ENCODE results near the gene APOBEC3B.

The APOBEC3B gene

DNA sequence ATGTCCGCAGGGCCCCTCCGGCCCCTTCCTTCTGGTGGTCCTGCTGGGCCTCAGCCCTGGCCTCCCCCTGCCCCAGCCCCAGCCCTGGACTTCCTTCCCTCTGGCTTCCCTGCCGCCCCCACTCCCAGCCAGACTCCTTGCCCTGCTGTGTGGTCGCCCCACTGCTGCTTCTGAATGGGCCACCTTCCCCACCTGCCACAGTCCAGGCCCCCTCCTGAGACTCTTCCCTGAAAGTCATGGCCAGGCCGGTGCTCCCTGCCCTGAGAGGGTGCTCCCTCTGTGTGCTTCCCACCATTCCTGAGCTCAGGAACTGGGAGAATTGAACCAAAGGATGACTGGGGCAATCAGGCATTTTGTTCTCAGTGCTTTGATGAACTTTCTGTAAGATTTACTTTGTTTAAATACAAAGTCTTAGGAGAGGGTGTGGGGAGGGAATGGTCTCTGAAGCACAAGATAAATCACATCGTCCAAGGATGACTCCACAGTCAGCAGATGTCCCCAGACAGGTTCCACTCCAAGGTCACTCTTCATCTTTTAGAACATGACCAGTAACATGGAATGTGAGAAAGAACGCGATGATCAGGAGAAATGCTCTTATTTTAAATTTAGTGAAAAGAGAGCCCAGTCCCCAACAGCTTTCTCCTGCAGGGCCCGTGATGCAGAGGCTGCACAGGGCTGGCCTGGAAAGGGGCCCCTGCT is 39.6 kb downstream of the APOBEC3B start:
- no peaks in the 10 kb centered on the region for H3K27me3 ChIP-seq (ENCODE audit: control insufficient read depth in 1 of 2, insufficient read depth in 1 of 2, low read length in 2 of 2)
- H3K9ac ChIP-seq (ENCODE audit: low read length): peak overlapping the region; percentile 88
- H2BK120ac ChIP-seq (ENCODE audit: low read depth, low read length): peak overlapping the region; percentile 65
- H3K14ac ChIP-seq (ENCODE audit: low read length in 2 of 2): peak overlapping the region in 1 of 2 experiments; percentile 68
- peaks cover 14% of the 10 kb centered on the region for H3K4me1 ChIP-seq (ENCODE audit: control insufficient read depth, insufficient read depth, low read depth, low read length)
- H2AFZ ChIP-seq (ENCODE audit: low read depth, low read length): no peak overlapping the region
- peak overlapping the region; percentile 42 for H3K27ac ChIP-seq (ENCODE audit: low read length, poor library complexity, severe bottlenecking)
- peak; percentile 21 for DNase-seq
- no peaks in the 10 kb centered on the region for H3K9me3 ChIP-seq (ENCODE audit: control insufficient read depth, low read length)
- H3K4ac ChIP-seq (ENCODE audit: low read depth in 1 of 2, low read length in 2 of 2): peak overlapping the region; percentile 69 to 71
- H2BK15ac ChIP-seq (ENCODE audit: low read depth, poor library complexity, severe bottlenecking): peak overlapping the region; percentile 75
- peaks cover 29 to 32% of the 10 kb centered on the region in 2 experiments for H3K36me3 ChIP-seq (ENCODE audit: control insufficient read depth in 1 of 2, insufficient read depth in 2 of 2, low read depth in 1 of 2, low read length in 2 of 2)
- peaks cover 9% of the 10 kb centered on the region for H3K79me1 ChIP-seq (replicated peaks; ENCODE audit: low read length, poor library complexity, severe bottlenecking)
- H3K4me3 ChIP-seq (ENCODE audit: insufficient read depth in 1 of 2, low read depth in 1 of 2, low read length in 2 of 2): peak overlapping the region; percentile 18 to 91
- peak overlapping the region; percentile 8 for H2AK5ac ChIP-seq (ENCODE audit: low read length, severe bottlenecking)
- no peak overlapping the region for H2BK5ac ChIP-seq (ENCODE audit: low read depth, low read length, poor library complexity, severe bottlenecking)
- peak overlapping the region; percentile 97 for H4K8ac ChIP-seq (ENCODE audit: low read length)
- WGBS: 80% methylated on average over 8 of the region's 9 CpGs
- peak overlapping the region; percentile 85 to 91 for H3K18ac ChIP-seq (ENCODE audit: low read depth in 1 of 2, low read length in 2 of 2)
- H3K4me2 ChIP-seq (ENCODE audit: low read length, poor library complexity, severe bottlenecking): peak overlapping the region; percentile 45
- peak overlapping the region; percentile 4 to 75 for H2BK12ac ChIP-seq (ENCODE audit: low read length in 2 of 2)
- H3K23ac ChIP-seq (ENCODE audit: low read length in 2 of 2): peak overlapping the region in 1 of 2 experiments; percentile 23
- peak overlapping the region; percentile 96 for H4K91ac ChIP-seq (ENCODE audit: low read length)

DNA sequence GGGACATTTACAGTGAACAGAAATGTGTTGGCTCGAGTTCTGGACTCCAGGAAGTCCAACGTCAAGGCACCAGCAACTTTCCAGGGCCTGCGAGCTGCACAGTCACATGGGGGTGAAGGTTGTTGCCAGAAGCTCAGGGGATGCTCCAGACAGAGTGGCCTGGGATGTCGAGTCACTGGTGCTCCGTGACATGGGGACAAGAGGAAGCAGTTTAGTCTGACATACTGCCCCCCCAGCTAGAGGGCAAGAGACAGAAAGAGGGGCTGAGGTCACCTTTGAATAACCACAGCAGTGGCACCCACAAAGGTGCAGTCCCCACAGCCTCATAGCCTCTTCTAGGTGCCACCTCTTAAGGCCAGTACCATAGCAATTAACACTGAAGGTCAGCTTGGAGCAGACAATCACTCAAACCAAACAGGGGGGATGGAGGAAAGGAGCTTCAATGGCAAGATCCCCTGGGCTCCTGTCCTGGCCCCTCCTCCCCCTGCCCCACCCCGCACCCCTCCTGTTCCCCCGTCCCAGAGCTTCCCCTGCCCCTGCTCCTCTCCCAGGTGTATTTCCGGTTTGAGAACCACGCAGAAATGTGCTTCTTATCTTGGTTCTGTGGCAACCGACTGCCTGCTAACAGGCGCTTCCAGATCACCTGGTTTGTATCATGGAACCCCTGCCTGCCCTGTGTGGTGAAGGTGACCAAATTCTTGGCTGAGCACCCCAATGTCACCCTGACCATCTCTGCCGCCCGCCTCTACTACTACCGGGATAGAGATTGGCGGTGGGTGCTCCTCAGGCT is 42.6 kb downstream of the APOBEC3B start:
- Histone ChIP-seq H3K36me3 (ENCODE audit: control insufficient read depth in 1 of 2, insufficient read depth in 2 of 2, low read depth in 1 of 2, low read length in 2 of 2) (peaks cover 13 to 20% of the 10 kb centered on the region in 2 experiments), H4K91ac (ENCODE audit: low read length) (no peak overlapping the region)
- 92% methylated on average over 14 of the region's 15 CpGs for WGBS

DNA sequence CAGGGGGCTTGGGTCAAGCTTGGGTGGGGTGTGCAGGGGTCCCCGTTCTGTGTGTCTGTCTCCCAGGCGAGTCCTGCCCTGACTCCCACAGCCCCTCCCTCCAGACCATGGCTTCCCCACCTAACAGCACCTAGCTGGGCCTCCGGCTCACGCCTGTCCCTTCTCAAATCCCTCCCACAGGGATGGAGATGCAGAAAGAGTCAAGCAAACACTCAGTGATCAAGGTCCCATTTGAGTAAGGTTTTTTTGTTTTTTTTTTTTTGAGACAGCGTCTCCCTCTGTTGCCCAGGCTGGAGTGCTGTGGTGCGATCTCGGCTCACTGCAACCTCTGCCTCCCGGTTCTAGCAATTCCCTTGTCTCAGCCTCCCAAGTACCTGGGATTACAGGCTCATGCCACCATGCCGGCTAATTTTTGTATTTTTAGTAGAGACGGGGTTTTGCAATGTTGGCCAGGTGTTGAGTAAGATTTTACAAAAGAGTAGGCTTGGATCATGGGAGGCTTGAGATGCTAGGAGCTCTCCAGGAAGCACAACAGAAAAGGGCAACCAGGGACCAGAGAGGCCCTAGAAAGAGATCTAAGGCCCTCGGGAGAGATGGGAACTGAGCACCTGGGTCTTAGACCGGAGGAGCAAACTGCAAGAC is 44.5 kb downstream of the APOBEC3B start:
- Histone ChIP-seq H4K91ac (ENCODE audit: low read length) (no peak overlapping the region), H3K27me3 (ENCODE audit: control insufficient read depth in 1 of 2, insufficient read depth in 1 of 2, low read length in 2 of 2) (no peaks in the 10 kb centered on the region), H3K14ac (ENCODE audit: low read length in 2 of 2) (no peak overlapping the region), H3K4me2 (ENCODE audit: low read length, poor library complexity, severe bottlenecking) (no peak overlapping the region), H3K4me1 (ENCODE audit: control insufficient read depth, insufficient read depth, low read depth, low read length) (peaks cover 10% of the 10 kb centered on the region), H3K4ac (ENCODE audit: low read depth in 1 of 2, low read length in 2 of 2) (no peak overlapping the region), H3K23ac (ENCODE audit: low read length in 2 of 2) (no peak overlapping the region), H3K36me3 (ENCODE audit: control insufficient read depth in 1 of 2, insufficient read depth in 2 of 2, low read depth in 1 of 2, low read length in 2 of 2) (peaks cover 13 to 20% of the 10 kb centered on the region in 2 experiments), H3K4me3 (ENCODE audit: insufficient read depth in 1 of 2, low read depth in 1 of 2, low read length in 2 of 2) (no peak overlapping the region), H3K9me3 (ENCODE audit: control insufficient read depth, low read length) (no peaks in the 10 kb centered on the region), H3K18ac (ENCODE audit: low read depth in 1 of 2, low read length in 2 of 2) (no peak overlapping the region), H2BK15ac (ENCODE audit: low read depth, poor library complexity, severe bottlenecking) (no peak overlapping the region), H2AK5ac (ENCODE audit: low read length, severe bottlenecking) (no peak overlapping the region), H4K8ac (ENCODE audit: low read length) (no peak overlapping the region), H3K27ac (ENCODE audit: low read length, poor library complexity, severe bottlenecking) (no peak overlapping the region), H3K9ac (ENCODE audit: low read length) (no peak overlapping the region), H2AFZ (ENCODE audit: low read depth, low read length) (no peak overlapping the region), H2BK5ac (ENCODE audit: low read depth, low read length, poor library complexity, severe bottlenecking) (no peak overlapping the region), H3K79me1 (replicated peaks; ENCODE audit: low read length, poor library complexity, severe bottlenecking) (peaks cover 3% of the 10 kb centered on the region), H2BK120ac (ENCODE audit: low read depth, low read length) (no peak overlapping the region), H2BK12ac (ENCODE audit: low read length in 2 of 2) (no peak overlapping the region)
- WGBS: 87% methylated on average over 9 of the region's 12 CpGs
- DNase-seq: no peak

More for the DNA sequence above, 42.6 kb downstream of the APOBEC3B start:
- Histone ChIP-seq H4K8ac (ENCODE audit: low read length) (no peak overlapping the region), H3K18ac (ENCODE audit: low read depth in 1 of 2, low read length in 2 of 2) (no peak overlapping the region), H3K4me2 (ENCODE audit: low read length, poor library complexity, severe bottlenecking) (no peak overlapping the region), H3K27ac (ENCODE audit: low read length, poor library complexity, severe bottlenecking) (no peak overlapping the region), H3K23ac (ENCODE audit: low read length in 2 of 2) (no peak overlapping the region), H3K27me3 (ENCODE audit: control insufficient read depth in 1 of 2, insufficient read depth in 1 of 2, low read length in 2 of 2) (no peaks in the 10 kb centered on the region), H3K14ac (ENCODE audit: low read length in 2 of 2) (no peak overlapping the region), H2AFZ (ENCODE audit: low read depth, low read length) (no peak overlapping the region), H3K9me3 (ENCODE audit: control insufficient read depth, low read length) (no peaks in the 10 kb centered on the region), H3K4me1 (ENCODE audit: control insufficient read depth, insufficient read depth, low read depth, low read length) (peaks cover 17% of the 10 kb centered on the region), H2BK12ac (ENCODE audit: low read length in 2 of 2) (no peak overlapping the region), H2BK15ac (ENCODE audit: low read depth, poor library complexity, severe bottlenecking) (no peak overlapping the region), H3K79me1 (replicated peaks; ENCODE audit: low read length, poor library complexity, severe bottlenecking) (peaks cover 3% of the 10 kb centered on the region), H2AK5ac (ENCODE audit: low read length, severe bottlenecking) (no peak overlapping the region), H3K4ac (ENCODE audit: low read depth in 1 of 2, low read length in 2 of 2) (no peak overlapping the region), H2BK5ac (ENCODE audit: low read depth, low read length, poor library complexity, severe bottlenecking) (no peak overlapping the region), H3K9ac (ENCODE audit: low read length) (no peak overlapping the region), H3K4me3 (ENCODE audit: insufficient read depth in 1 of 2, low read depth in 1 of 2, low read length in 2 of 2) (no peak overlapping the region), H2BK120ac (ENCODE audit: low read depth, low read length) (no peak overlapping the region)
- no peak for DNase-seq

DNA sequence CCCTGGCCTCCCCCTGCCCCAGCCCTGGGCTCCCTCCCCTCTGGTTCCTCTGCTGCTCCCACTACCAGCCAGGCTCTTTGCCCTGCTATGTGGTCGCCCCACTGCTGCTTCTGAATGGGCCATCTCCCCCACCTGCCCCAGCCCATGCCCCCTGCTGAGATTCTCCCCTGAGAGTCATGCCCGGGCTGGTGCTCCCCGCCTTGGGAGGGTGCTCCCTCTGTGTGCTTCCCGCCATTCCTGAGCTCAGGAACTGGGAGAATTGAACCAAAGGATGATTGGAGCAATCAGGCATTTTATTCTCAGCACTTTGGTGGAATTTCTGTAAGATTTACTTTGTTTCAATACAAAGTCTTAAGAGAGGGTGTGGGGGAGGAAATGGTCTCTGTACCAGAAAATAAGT is 45.6 kb downstream of the APOBEC3B start:
- Histone ChIP-seq H3K14ac (ENCODE audit: low read length in 2 of 2) (no peak overlapping the region), H3K23ac (ENCODE audit: low read length in 2 of 2) (peak overlapping the region in 1 of 2 experiments; percentile 51), H4K8ac (ENCODE audit: low read length) (no peak overlapping the region), H2AFZ (ENCODE audit: low read depth, low read length) (no peak overlapping the region), H3K9ac (ENCODE audit: low read length) (no peak overlapping the region), H2BK5ac (ENCODE audit: low read depth, low read length, poor library complexity, severe bottlenecking) (no peak overlapping the region), H3K27me3 (ENCODE audit: control insufficient read depth in 1 of 2, insufficient read depth in 1 of 2, low read length in 2 of 2) (no peaks in the 10 kb centered on the region), H3K4me1 (ENCODE audit: control insufficient read depth, insufficient read depth, low read depth, low read length) (peaks cover 5% of the 10 kb centered on the region), H3K36me3 (ENCODE audit: control insufficient read depth in 1 of 2, insufficient read depth in 2 of 2, low read depth in 1 of 2, low read length in 2 of 2) (peaks cover 13 to 20% of the 10 kb centered on the region in 2 experiments), H4K91ac (ENCODE audit: low read length) (peak overlapping the region; percentile 36), H3K9me3 (ENCODE audit: control insufficient read depth, low read length) (no peaks in the 10 kb centered on the region), H3K4me3 (ENCODE audit: insufficient read depth in 1 of 2, low read depth in 1 of 2, low read length in 2 of 2) (no peak overlapping the region), H2BK15ac (ENCODE audit: low read depth, poor library complexity, severe bottlenecking) (no peak overlapping the region), H3K79me1 (replicated peaks; ENCODE audit: low read length, poor library complexity, severe bottlenecking) (no peaks in the 10 kb centered on the region), H2BK12ac (ENCODE audit: low read length in 2 of 2) (no peak overlapping the region), H3K4me2 (ENCODE audit: low read length, poor library complexity, severe bottlenecking) (no peak overlapping the region), H2AK5ac (ENCODE audit: low read length, severe bottlenecking) (no peak overlapping the region), H2BK120ac (ENCODE audit: low read depth, low read length) (no peak overlapping the region), H3K4ac (ENCODE audit: low read depth in 1 of 2, low read length in 2 of 2) (no peak overlapping the region), H3K27ac (ENCODE audit: low read length, poor library complexity, severe bottlenecking) (no peak overlapping the region), H3K18ac (ENCODE audit: low read depth in 1 of 2, low read length in 2 of 2) (no peak overlapping the region)
- no peak for DNase-seq
- WGBS: 94% methylated on average over 4 of the region's 4 CpGs
